GM18498 (cell line): Measurements from ENCODE around the gene KCTD1.

Experiments
- ATAC-seq: cut with Tn5 transposase; IDR thresholded peaks from one replicate; pipeline ENCODE4 v1.9.1; 2021; ENCODE audit warnings: mild to moderate bottlenecking, moderate library complexity; ENCODE audit not compliant: unreplicated experiment

The KCTD1 gene

GRCh38 chr18:26524504-26525351 lies 23.6 kb downstream of the KCTD1 start:
- ATAC-seq: no peak

GRCh38 chr18:26524002-26524401 lies 24.4 kb downstream of the KCTD1 start:
- no peak for ATAC-seq

GRCh38 chr18:26521617-26522016 lies 26.7 kb downstream of the KCTD1 start:
- no peak for ATAC-seq

DNA sequence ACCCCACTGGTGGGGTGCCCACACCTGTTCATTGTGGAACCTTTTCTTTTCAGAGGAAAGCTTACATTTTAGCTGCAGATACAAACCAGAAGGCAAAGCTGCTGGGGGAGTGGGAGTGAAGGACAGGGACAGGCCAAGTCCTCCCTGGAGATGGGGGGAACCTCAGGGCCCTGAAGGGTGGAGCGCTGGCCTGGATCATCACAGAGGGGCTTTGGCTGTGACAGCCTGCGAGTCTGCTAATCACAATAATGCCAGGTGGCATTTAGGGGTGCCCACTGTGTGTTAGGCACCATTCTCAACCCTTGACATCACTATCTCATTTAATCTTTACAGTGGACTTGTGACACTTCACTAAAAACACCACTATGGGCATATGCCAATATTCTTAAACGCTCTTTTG lies 27.4 kb downstream of the KCTD1 start:
- ATAC-seq: no peak

- no peak for ATAC-seq
These were observed 29.2 kb downstream of the KCTD1 start for GRCh38 chr18:26519114-26519513.

- no peak for ATAC-seq
These were observed 31.4 kb downstream of the KCTD1 start for GRCh38 chr18:26516964-26517363.

GRCh38 chr18:26515643-26516487 lies 32.5 kb downstream of the KCTD1 start:
- ATAC-seq: no peak

DNA sequence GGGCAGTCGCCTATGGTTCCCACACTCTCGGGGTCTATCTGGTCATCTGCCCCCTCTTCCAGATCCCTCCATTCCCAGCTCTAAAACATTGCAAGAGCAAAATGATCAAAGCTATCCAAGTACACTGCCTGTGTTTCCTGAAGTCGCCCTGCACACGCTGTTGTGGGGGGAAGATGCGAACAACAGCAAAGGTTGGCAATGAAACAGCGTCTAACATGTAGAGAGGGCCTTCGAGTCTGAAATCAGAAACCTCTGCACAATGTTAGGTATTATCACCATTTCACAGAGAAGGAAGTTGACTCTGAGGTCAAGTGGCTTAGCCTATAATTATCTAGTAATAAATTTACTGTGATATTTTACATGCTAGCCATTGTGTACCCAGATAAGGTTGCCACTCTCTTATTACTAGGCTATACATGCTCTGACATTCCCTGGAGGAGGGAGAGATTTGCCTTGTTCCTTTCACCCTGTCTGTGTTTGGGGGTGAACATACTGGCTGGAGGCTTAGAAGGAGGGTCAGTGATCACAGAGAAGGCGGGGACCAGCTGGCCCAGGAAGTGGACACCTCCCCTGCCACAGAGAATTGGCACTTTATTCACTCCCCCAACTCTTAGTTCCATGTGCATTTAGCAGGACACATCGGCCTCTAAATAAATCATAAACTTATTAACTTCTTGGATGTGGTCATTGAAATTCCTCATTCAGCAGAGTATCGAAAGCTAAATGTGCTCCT lies 36.8 kb downstream of the KCTD1 start:
- no peak for ATAC-seq

GRCh38 chr18:26510337-26510736 lies 38.0 kb downstream of the KCTD1 start:
- ATAC-seq: no peak

- no peak for ATAC-seq
These were observed 42.3 kb downstream of the KCTD1 start for GRCh38 chr18:26506012-26506411.

GRCh38 chr18:26504831-26505230 lies 43.5 kb downstream of the KCTD1 start:
- no peak for ATAC-seq

GRCh38 chr18:26503382-26503781 lies 45.0 kb downstream of the KCTD1 start:
- no peak for ATAC-seq

- ATAC-seq: no peak
These were observed 45.5 kb downstream of the KCTD1 start for GRCh38 chr18:26502823-26503222.

- no peak for ATAC-seq
These were observed 50.5 kb downstream of the KCTD1 start for GRCh38 chr18:26497866-26498265.

- ATAC-seq: no peak
These were observed 51.8 kb downstream of the KCTD1 start for GRCh38 chr18:26496528-26496927.

DNA sequence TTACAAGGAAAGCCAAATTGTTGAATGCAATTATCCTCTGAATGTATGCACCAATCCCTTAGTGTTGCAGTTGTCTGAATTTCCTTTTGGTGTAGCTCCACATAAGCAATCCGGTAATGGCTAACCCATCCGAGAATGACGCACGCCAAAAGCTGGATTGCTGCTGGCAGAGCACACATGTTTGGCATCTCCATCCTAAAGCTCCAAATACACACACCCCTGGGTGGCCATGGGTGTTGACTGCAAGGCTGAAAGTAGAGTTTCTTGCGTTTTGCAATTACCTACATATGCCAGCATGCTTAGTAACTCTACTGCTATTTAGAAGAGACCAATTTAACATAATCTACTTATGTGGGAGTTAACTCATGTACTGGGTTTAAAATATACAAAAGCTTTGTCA lies 53.1 kb downstream of the KCTD1 start:
- no peak for ATAC-seq

- ATAC-seq: no peak
These were observed 55.3 kb downstream of the KCTD1 start for GRCh38 chr18:26493021-26493420.

DNA sequence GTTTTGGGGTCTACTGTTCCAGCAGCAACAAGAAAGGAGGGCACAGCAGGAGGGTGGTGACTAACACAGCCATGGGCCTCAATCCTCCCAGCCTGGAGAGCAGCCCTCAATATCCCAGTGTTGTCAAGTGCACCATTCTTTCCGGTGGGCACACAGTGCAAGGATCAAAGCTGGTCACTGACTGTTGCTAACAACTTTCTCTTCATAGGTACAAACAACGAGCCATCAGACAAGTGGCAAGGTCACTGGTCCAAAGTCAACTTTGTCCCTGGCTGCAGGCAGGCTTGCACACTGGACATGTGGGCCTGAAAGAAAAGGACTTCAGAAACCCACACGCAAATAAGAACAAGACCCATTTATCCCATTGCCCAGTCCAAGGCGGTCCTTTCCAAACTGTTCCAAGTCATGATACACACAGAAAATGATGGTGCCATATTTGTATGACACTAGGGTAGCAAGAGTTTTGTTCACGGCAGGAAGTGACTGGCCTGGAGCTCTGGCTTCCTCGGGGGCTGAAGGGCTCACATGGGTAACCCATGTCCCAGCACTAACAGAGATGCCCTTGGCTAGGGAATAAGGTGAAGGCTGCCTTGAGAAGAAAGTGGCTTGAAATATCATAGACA lies 57.0 kb downstream of the KCTD1 start:
- ATAC-seq: no peak

DNA sequence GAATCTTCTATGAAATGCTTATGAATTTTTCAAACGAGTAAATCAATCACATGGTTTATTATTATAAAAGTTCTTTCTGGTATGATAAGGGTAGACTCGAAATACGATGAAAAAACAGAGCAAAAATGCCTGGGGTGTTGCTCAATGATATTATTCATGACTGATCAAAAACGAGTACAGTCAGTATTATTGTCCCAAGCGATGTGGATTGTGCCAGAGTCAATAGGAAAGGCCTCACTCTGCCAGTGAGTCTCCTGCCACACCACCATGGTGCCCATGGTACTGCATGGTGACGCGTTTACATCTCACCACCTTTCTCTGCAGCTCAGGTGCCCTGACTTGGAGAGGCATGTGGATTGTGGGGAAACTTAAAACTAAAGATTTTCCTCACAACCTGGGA lies 58.5 kb downstream of the KCTD1 start:
- ATAC-seq: no peak

DNA sequence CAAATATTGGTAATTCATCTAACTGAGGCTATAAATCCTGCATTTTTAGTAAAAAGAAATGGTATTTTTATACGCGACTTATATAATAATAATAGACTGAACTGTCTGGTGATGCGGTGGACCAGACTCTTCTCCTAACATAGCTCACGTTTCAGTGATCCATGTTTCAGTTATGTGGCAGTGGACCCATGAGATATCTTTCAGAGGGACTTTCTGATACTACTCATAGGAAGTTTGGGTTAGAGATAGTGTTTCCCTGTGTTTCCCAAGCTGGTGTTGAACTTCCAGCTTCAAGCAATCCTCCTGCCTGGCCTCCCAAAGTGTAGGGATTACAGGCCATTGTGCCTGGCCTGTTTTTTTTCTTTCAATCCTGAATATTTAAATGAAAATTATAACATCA lies 59.2 kb downstream of the KCTD1 start:
- no peak for ATAC-seq

DNA sequence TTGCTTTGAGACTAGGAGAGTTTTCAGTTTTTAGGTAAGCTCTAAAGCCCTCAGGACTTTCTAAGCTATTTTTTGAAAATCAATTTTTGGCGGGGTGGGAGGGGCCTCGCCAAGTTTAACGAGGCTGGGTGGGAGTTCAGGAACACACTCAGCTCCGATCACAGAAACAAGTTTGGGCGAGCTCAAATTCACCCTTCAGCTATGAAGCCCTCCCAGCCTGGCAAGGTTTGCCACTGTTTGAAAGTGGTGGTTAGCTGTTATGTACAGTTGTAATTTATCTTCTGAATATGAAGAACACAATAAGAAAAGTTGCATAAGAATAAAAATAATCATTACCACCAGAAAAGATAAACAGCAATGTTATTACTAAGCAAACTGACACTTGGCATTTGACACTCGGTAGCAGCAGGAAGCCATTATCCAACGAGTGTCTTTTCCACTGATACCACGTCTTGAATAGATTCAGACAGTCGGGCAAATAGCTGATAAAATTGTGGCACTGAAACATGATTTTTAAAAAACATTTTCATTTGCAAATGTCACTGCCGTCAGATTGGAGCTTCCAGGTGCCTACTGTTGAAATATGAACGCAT lies 59.8 kb downstream of the KCTD1 start:
- ATAC-seq: no peak
